ENCODE results near the gene KIRREL3.

Gene KIRREL3

DNA sequence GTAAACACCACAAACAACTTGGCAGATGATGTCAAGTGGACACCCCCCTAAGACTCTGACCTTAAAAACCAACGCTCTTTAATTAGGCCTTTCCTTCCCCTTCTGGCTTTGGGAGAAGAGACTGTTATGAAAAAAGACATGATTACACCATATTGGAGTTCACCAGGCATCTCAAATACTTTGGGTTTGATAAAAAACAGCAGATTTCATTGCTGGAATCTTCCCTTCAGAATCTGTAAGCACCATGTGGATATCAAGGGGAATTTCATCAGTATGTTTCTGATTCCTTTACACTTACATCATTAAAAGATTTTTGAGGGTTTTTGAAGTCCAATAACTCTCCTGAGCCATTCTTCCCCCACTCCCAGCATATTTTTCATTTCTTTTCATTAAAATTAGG is 85.6 kb downstream of the KIRREL3 start:
- DNase-seq (ENCODE audit: low spot score) = no peak

- DNase-seq (ENCODE audit: low spot score) = no peak
These were observed 86.4 kb downstream of the KIRREL3 start for GRCh38 chr11:126914166-126914565.

DNA sequence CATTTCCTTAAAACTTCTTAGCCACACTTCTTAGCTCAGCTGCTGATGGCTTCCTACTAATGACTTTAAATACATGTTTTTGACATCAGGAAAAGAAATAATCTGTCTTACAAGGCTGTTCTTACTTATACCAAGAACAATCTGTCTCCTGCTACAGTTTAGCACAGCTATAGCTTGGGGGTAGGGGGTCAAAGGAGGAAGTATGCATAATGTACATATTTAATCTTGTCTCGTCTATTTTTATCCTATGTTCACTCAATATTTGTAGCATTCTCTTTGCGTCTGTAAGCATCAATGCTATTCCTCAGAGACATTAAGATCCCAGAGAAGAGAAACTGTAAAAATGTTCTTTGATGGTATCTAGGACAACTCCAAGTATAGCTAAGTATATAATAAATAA is 96.0 kb downstream of the KIRREL3 start:
- no peak for DNase-seq (ENCODE audit: low spot score)

- no peak for DNase-seq (ENCODE audit: low spot score)
These were observed 98.8 kb downstream of the KIRREL3 start for GRCh38 chr11:126901783-126902182.

DNA sequence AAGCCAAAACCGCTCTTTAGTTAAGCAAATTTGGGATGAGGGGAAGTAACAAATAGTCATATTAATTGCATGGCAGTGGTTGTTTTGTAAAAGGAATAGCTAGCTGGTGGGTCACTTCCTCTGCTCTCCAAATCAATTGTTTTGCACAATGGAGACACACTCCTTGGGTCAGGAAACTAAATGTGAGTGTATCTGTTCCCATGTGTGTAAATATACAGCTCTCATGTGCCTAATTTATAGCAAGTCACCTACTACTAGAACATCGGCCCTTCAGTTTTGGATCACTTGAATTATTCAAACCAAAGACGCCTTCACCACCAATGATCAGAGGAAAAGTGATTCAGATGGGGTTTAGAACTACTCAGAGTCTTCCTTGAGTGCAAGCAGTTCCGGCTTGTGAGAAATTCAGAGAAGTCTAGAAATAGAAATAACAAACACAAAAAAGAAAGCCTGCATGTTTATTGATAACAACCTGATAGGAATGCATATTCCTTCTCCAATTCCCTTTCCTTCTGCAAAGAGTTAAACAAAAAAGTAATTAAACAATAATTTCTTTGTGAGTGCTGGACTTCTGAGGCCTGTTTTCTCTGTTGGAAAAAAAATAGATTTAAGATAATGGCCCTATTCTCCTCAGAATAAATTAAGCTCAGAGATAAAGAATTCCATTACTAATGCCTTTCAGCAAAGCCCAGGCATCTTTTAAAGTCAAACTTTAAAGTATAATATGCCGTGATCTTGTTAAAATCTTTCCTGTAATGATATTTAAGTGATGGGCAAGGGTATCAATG is 100.4 kb downstream of the KIRREL3 start:
- DNase-seq (ENCODE audit: low spot score) = no peak

DNA sequence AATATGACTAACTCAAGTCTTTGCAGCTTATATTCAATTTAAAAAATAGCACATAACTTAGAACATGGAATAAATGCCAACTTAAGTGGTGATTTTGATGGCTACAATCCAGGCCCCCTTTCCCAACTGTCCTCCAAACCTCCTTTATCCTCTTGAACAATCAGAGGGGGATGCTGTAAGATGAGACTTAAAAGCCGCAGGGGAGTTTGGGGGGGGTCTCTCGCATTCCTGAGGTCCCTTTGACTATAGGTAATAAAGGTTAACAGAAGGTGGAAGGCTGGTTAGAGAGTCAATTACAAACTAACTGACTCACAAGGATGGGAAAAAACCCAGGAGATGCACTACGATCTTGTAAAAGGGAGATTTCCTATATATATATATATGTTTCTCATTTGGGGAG is 101.8 kb downstream of the KIRREL3 start:
- no peak for DNase-seq (ENCODE audit: low spot score)

DNA sequence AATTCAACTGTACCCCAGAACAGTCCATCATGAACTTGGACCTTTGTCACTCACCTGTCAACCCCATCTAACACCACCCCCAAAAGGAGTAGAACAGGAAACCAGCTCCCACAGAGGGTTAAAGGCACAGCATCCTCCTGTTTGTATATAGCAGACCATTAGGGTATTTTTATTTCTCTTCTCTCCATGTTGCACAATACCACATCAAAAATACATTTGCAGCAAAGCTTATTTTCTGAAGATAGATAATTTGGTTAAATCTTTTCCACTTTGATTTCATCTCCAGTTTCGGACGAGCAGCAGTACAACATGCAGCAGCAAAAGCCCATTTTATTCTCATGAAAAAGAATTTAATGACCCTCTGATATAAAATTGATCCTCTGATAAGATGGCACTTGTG is 103.1 kb downstream of the KIRREL3 start:
- DNase-seq (ENCODE audit: low spot score) = no peak

GRCh38 chr11:126896025-126896424 is 104.5 kb downstream of the KIRREL3 start:
- DNase-seq (ENCODE audit: low spot score) = no peak

DNA sequence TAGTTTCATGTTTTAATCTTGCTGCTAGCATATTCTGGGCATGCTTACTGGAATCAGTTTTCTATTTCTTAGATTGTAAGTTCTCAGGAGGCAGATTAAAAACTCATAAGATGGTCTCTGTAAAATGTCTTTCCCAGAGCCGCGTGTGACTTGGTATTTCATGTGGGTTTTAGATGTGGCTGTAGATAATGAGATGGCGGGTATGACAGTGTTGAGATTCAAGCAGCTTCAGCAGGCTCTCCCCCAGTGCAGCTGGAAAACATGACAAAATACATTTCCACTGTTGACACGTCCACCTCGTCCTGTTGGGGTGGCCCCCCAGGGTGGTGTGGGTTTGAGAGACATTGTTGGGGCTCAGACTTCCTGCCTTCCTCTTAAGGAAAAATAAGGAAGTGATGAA is 106.8 kb downstream of the KIRREL3 start:
- DNase-seq (ENCODE audit: low spot score) = no peak

DNA sequence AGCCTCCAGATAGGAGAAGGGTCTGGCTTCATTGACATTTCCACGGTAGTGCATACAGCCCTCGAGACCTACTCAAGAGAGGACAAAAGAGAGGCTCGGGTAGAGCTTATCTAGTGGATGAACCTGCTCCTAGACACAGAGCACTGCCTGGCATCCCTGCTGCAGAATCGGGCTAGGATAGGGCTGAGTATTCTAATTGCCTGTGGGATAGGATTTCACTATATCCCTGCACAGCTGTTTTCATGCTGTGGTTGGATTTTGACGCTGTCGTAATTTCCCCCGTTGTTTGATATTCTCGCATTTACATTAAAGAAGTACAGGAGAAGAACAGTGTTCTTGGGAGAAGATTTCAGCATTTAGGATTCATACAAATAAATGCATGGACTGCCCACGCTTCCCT is 107.8 kb downstream of the KIRREL3 start:
- DNase-seq (ENCODE audit: low spot score) = no peak

- DNase-seq (ENCODE audit: low spot score) = no peak
These were observed 108.9 kb downstream of the KIRREL3 start for GRCh38 chr11:126891556-126892217.

DNA sequence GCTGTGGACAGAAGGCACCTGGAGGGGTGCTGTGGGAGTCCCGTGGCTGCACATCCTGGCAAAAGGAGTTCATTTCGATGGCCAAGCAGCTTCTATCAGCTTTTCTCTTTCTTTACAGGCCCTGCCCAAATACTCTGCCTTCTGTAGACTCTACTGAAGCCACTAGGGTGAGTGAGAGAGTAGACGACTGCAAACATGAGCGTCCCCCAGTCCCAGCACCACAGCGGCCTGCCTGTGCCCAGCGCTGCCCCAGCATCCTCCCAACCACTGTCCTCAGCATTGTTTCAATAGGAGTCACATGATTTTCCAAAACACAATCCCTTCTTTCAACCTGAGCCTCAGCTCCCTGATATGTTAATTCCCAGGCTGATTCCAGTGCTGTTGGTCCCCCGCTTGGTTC is 110.0 kb downstream of the KIRREL3 start:
- DNase-seq (ENCODE audit: low spot score) = no peak

DNA sequence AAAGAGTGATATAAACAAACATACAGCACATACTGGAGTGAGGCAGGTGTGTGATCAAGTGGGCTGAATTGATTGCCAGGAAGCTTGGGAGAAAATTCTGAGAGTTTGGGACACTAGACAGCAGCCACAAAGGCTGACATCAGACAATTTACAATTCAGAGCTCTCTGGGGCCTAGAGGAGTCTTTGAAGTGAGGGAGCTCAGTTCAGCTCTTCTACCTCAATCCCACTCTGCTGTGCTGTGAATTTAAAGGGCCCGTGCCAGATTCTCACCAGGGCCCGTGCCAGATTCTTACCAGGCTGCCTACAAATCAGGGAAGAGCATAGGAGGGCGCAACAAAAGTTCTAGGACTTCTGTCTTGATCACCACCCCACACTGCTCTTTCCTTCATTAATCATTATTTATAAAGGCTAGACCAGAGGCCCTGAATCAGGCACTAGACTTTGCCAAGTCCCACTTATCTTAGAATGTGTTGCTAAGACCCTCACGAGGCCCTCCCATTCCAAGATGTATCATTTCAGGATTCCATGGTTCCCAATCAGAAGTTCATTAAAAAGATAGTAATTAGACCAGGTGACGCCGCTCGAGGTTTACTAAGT is 112.4 kb downstream of the KIRREL3 start:
- no peak for DNase-seq (ENCODE audit: low spot score)

GRCh38 chr11:126886636-126887035 is 113.9 kb downstream of the KIRREL3 start:
- DNase-seq (ENCODE audit: low spot score) = no peak

DNA sequence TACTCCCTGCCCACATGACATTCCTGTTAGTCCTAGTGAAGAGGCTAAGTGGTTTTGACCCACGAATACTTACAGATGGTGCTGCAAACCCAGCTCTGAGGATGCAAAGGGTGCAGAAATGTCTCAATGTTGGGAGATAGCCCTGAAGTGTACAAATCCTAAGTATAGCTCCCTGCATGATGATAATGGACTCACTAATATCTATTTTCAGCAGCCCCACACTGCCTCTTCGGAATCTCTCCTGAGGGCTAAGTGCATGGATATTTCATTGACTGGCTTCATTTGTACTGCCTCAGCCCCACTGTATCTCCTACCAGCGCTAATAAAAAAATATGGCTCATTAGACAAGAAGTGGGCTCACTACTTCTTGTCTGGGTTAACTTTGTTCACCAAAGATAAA is 114.5 kb downstream of the KIRREL3 start:
- DNase-seq (ENCODE audit: low spot score) = no peak

DNA sequence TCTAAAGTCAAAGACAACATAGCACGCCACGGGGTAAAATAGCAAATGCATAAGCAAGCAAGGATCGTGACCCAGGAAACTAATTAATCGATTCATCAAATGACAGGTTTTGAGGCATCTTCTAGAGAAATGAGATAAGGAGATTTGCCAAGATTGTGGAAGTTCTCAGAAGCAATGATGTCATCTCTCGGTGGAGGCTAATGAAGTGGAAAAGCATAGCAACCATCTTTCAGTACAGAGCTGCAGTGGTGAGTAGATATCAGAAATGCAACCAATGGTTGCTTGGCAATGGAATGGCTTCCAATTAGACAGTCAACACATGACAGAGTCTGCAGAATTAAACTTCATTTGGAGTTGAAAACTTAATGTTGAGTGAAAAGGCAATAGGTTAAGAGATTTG is 116.0 kb downstream of the KIRREL3 start:
- no peak for DNase-seq (ENCODE audit: low spot score)

DNA sequence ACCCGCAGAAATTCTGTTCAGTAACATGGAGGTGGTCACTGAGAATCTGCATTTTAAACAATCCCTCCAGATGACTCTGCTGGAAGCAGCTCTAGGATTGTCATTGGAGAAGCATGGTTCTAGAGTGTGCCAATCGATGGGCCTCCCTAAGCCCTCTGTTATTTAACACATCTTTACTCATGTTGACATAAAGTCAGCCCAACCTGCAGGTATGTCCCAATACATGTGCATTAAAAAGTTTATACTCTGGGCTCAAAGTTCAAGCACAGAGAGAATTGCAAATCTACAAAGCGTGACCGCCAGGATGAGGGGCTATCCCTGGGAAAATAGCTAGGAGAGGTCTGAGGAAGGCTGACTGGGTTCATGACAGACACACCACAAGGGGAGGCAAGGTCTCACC is 116.4 kb downstream of the KIRREL3 start:
- DNase-seq (ENCODE audit: low spot score) = no peak

DNA sequence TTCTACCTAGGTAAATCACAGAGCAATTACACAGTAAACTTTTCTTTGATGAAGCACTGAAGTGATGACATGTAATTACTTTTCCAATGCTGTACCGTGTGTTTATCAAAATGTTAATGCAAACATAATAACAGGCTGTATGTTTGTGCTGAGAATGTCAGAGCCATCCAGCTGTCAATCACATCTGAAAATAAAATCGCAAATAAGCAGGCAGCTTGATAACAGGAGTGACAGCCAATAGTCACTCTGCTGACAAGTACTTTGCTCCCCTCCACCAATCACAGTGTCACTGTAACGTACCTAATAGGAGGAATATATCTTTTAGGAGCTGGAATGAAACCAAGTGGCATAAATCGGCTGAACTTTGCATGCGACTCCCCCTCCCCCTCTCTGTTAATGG is 119.7 kb downstream of the KIRREL3 start:
- no peak for DNase-seq (ENCODE audit: low spot score)

DNA sequence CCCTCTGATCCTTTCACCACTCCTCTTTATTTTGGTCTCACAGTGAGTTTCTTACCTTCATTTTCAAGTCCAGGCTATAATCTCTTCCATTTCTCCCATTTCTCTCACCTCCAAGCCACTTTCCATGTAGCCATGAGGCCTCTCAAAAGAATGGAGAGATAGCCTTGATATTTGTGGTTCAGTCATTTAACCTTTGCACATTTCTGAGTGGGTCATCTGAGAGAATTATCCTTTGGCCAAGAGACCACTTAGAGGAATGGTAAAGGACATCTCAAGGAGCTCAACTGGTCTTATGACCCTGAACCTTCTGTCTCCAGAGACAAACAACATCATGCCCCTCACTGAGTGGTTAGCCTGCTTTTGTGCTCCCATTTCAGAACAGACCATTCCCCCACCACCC is 121.1 kb downstream of the KIRREL3 start:
- no peak for DNase-seq (ENCODE audit: low spot score)

GRCh38 chr11:126878913-126879482 is 121.6 kb downstream of the KIRREL3 start:
- no peak for DNase-seq (ENCODE audit: low spot score)

DNA sequence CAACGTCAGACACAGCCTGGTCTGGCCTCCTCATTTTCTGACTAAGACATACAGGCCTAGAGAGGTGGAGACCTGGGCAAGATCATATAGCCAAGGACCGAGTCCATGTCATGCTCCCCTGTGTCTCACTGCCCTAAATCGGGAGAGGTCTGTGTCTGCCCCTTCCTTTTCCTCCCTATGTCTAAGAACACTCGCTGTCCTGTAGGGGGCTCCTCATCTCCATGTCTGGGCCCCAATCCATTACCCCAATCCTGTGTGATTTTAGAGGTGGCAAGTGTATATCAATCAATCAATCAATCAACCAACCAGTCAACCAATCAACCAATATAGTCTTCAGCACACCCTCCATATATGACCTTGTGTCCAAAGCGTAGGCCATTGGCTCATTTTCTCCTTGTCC is 125.7 kb downstream of the KIRREL3 start:
- DNase-seq (ENCODE audit: low spot score) = no peak

GRCh38 chr11:126874276-126874675 is 126.3 kb downstream of the KIRREL3 start:
- no peak for DNase-seq (ENCODE audit: low spot score)

- peak; percentile 20 for DNase-seq (ENCODE audit: low spot score)
These were observed 128.8 kb downstream of the KIRREL3 start for GRCh38 chr11:126871792-126872191.
